ENCODE measurements around the gene LMNA.
"Not testable (repeated sequence)": the region's sequence is repeated elsewhere in the genome, so short reads cannot be mapped to it uniquely, and the experiment has no call there.

Gene LMNA

DNA sequence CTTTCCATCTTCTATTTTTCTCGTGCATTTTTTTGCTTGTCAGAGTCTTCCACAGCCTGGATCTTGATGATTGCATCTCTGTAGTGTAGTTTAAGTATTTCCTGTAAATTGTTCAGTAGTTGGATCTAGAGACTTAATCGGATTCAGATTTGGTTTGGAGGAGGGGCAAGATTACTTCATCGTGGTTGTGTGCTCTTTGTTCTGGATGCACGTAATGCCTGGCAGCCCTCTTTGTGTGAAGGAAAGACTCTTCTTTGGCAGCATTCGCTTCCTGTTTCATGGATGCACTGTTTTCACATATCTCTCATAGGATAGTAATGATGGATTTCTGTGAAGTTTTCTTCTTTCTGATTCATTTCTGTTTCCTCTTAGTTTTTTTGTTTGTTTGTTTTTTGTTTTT is 53.0 kb downstream of the LMNA start:
- TF ChIP-seq, protein P1, sequence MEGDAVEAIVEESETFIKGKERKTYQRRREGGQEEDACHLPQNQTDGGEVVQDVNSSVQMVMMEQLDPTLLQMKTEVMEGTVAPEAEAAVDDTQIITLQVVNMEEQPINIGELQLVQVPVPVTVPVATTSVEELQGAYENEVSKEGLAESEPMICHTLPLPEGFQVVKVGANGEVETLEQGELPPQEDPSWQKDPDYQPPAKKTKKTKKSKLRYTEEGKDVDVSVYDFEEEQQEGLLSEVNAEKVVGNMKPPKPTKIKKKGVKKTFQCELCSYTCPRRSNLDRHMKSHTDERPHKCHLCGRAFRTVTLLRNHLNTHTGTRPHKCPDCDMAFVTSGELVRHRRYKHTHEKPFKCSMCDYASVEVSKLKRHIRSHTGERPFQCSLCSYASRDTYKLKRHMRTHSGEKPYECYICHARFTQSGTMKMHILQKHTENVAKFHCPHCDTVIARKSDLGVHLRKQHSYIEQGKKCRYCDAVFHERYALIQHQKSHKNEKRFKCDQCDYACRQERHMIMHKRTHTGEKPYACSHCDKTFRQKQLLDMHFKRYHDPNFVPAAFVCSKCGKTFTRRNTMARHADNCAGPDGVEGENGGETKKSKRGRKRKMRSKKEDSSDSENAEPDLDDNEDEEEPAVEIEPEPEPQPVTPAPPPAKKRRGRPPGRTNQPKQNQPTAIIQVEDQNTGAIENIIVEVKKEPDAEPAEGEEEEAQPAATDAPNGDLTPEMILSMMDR (IDR thresholded peaks at IDR 0.05; ENCODE audit: low read depth, low read length, missing control alignments), result no peak
- DNase-seq (ENCODE audit: low read depth), result no peak
- H3K4me3 ChIP-seq (ENCODE audit: low read depth, low read length), result no peak overlapping the region

DNA sequence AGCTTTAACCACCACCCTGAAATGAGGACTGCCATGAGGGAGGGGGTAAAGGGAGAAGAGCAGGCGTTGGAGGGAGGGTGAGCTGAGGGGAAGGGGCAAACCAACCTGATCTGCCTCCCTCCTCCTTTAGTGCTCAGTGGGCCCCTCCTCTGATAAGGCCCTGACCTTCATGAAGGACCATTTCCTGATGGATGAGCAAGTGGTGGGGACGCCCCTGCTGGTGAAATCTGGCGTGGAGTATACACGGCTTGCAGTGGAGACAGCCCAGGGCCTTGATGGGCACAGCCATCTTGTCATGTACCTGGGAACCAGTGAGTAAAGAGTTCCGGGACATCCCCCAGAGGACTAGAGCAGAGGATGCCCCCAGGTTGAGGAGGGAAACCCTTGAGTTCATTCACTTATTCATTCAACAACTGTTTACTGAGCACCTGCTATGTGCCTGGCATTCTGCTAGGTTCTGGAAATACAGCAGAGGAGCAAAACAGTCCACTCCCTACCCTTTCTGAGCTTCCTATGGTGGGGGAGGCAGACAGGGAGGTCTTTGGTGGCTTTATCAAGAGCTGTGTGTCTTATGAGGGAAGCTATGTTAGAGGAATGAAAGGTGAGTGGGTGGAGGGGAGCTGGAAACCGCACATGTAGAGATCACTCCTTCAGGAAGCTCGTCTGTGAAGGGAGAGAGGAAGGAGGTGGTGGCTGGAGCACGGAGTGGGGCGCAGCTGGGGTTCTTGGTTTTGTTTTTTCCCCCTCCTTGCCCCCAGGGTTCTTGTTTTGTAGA is 58.4 kb downstream of the LMNA start:
- DNase-seq (ENCODE audit: low read depth), result no peak
- H3K4me3 ChIP-seq (ENCODE audit: low read depth, low read length), result no peak overlapping the region
- TF ChIP-seq, protein P1 (IDR thresholded peaks at IDR 0.05; ENCODE audit: low read depth, low read length, missing control alignments), result peak; percentile 15

DNA sequence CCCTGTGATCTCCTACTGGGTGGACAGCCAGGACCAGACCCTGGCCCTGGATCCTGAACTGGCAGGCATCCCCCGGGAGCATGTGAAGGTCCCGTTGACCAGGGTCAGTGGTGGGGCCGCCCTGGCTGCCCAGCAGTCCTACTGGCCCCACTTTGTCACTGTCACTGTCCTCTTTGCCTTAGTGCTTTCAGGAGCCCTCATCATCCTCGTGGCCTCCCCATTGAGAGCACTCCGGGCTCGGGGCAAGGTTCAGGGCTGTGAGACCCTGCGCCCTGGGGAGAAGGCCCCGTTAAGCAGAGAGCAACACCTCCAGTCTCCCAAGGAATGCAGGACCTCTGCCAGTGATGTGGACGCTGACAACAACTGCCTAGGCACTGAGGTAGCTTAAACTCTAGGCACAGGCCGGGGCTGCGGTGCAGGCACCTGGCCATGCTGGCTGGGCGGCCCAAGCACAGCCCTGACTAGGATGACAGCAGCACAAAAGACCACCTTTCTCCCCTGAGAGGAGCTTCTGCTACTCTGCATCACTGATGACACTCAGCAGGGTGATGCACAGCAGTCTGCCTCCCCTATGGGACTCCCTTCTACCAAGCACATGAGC is 62.2 kb downstream of the LMNA start:
- TF ChIP-seq, protein P1 (IDR thresholded peaks at IDR 0.05; ENCODE audit: low read depth, low read length, missing control alignments), result no peak
- DNase-seq (ENCODE audit: low read depth), result no peak

DNA sequence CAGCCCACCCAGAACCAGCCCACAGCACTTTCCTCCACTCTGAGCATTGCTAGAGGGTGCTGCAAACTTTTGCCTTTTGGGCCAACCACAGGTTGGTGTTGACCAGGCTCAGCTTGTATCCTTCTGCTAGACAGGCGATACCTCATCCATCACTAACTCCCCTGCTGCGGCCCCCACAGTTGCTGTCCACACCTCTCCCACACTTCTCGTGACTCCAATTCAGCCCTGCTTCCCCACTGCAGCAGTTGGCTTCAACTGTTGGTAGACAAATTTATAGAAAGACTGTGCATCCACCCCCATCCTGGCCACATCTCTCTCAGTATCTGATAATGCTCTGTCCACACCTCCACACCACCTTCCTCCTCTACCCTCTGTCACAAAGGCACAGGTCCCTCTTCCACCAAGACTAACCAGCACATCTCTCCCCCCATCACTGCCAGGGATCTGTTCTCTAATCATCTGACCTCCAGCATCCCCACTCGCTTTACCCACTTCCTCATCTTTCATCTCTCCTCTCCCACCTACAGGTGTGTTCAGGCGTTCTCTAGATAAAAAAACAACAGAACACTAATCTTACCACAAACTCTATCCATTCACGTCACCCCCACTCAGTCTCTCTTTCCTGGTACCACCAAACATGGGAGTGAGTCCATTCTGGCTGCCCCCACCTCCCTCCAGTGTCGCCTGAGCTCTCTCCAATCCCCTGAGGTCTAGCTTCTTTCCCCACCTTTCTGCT is 63.6 kb downstream of the LMNA start:
- no peak overlapping the region for H3K4me3 ChIP-seq (ENCODE audit: low read depth, low read length)
- DNase-seq (ENCODE audit: low read depth), result no peak
- TF ChIP-seq, protein P1 (IDR thresholded peaks at IDR 0.05; ENCODE audit: low read depth, low read length, missing control alignments), result no peak

More for the DNA sequence above, 62.2 kb downstream of the LMNA start:
- H3K4me3 ChIP-seq (ENCODE audit: low read depth, low read length), result no peak overlapping the region

DNA sequence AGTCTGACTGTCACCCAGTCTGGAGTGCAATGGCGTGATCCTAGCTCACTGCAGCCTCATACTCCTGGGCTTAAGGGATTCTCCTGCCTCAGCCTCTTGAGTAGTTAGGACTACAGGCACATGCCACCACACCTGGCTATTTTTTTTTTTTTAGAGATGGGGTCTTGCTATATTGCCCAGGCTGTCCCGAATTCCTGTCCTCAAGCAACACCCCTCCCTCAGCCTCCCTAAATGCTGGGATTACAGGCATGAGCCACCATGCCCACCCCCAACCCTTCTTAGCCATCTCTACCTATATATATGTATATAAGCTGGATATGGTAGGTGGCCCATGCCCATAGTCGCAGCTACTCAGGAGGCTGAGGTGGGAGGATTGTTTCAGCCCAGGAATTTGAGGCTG is 66.0 kb downstream of the LMNA start:
- DNase-seq (ENCODE audit: low read depth), result no peak
- no peak overlapping the region for H3K4me3 ChIP-seq (ENCODE audit: low read depth, low read length)
- TF ChIP-seq, protein P1 (IDR thresholded peaks at IDR 0.05; ENCODE audit: low read depth, low read length, missing control alignments), result no peak

DNA sequence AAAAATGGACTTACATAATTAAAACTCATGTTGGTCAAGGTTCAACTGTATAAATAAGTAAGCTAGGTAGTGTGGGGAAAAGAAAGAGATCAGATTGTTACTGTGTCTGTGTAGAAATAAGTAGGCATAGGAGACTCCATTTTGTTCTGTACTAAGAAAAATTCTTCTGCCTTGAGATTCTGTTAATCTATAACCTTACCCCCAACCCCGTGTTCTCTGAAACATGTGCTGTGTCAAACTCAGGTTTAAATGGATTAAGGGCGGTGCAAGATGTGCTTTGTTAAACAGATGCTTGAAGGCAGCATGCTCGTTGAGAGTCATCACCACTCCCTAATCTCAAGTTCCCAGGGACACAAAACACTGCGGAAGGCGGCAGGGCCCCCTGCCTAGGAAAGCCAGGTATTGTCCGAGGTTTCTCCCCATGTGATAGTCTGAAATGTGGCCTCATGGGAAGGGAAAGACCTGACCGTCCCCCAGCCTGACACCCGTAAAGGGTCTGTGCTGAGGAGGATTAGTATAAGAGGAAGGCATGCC is 66.9 kb downstream of the LMNA start:
- DNase-seq (ENCODE audit: low read depth); H3K4me3 ChIP-seq (ENCODE audit: low read depth, low read length): not testable (repeated sequence)

DNA sequence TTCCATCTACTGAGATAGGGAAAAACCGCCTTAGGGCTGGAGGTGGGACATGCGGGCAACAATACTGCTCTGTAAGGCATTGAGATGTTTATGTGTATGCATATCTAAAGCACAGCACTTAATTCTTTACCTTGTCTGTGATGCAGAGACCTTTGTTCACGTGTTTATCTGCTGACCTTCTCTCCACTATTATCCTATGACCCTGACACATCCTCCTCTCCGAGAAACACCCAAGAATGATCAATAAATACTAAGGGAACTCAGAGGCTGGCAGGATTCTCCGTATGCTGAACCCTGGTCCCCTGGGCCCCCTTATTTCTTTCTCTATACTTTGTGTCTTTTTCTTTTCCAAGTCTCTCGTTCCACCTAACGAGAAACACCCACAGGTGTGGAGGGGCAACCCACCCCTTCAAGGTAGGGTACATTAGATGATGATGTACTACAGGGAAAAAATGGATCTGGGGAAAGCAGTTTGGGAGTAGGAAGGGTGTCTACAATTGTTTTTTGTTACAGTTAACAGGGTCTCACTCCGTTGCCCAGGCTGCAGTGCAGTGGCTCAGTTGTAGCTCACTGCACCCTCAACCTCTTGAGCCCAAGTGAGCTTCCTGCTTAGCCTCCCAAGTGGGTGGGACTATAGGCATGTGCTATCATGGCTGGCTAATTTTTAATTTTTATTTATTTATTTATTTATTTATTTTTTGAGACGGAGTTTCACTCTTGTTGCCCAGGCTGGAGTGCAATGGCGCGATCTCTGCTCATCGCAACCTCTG is 67.7 kb downstream of the LMNA start:
- DNase-seq (ENCODE audit: low read depth); H3K4me3 ChIP-seq (ENCODE audit: low read depth, low read length): not testable (repeated sequence)

DNA sequence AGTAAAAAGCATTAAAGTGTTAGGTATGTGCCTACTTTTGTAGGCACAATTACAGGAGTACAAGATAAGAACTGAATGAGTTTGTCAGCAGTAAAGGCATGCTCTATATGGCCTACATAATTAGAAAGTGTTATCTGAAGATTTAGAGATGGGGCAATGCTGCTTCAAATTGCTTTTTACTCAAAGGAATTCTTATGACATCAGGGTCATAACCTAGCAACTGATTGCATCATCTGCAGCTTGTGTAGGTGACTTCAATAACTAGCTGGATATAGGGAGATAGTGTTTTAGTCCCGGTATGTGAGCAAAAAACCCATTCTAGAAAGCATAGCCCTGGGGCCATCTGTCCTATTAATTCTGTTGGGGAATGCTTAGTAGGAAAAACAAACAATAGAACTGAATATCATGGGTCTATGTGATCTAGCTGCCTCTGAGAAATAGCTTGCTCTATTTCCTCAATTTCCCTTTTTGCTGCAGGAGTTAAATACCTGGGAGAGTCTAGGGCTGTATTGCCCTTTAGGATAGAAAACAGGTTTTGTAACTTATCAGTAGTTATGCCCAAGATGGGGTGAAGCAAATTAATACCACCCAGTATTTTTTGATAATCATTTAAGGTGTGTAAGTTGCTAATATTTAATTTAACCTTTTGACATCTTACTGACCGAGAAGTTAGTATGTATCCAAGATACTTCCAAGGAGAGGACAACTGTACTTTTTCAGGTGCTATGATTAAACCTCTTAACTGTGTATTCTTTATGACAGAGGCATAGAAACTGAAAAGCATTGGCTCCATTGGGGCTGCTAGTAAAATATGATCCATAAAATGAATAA is 72.1 kb downstream of the LMNA start:
- not testable (repeated sequence) for H3K4me3 ChIP-seq (ENCODE audit: low read depth, low read length); DNase-seq (ENCODE audit: low read depth)

Measured in GM12864 (cell line).